MCF 10A (cell line): ENCODE results near the gene ACCS. TPM values are rescaled to one million over a fixed set of nuclear protein-coding genes. Genes with fewer than 3 reads are reported as not detected.

ENCODE experiments used
- BruUV-seq: library from RNA; stranded (reverse); fragments of 400-500 nt; replicated peaks from 2 replicates; lab custom pipeline; 2021; lab: Mats Ljungman, UMichigan
- CTCF ChIA-PET: fragments of 300-600 bp; sonication (Branson Sonifier 250); formaldehyde crosslinking; extraction: SDS; loops from one replicate; lab custom pipeline; 2021; ENCODE audit warnings: antibody characterized with exemption, inconsistent platforms; lab: Yijun Ruan, JAX
- POLR2A ChIA-PET: fragments of 300-600, 350-650 bp; sonication (Branson Sonifier 250); formaldehyde crosslinking; extraction: SDS; loops from one replicate; lab custom pipeline; 2020; ENCODE audit warnings: antibody characterized with exemption, inconsistent platforms; lab: Yijun Ruan, JAX
- DNase-seq: peaks from one replicate; pipeline ENCODE4 v3.0.0-alpha.2; 2018; ENCODE audit not compliant: unreplicated experiment
- H3K27ac Mint-ChIP-seq: one replicate; pipeline ENCODE4 v1.8.0; 2022; ENCODE audit warnings: mild to moderate bottlenecking, low read depth, mixed read lengths; ENCODE audit not compliant: unreplicated experiment
- H3K27me3 Mint-ChIP-seq: one replicate; pipeline ENCODE4 v1.8.0; 2022; ENCODE audit warnings: mixed read lengths; ENCODE audit not compliant: insufficient read depth, unreplicated experiment
- H3K36me3 Mint-ChIP-seq: one replicate; pipeline ENCODE4 v1.8.0; 2022; ENCODE audit warnings: mild to moderate bottlenecking, moderate library complexity, mixed read lengths; ENCODE audit not compliant: insufficient read depth, unreplicated experiment
- H3K4me1 Mint-ChIP-seq: one replicate; pipeline ENCODE4 v1.8.0; 2022; ENCODE audit warnings: mixed read lengths; ENCODE audit not compliant: insufficient read depth, unreplicated experiment
- H3K4me3 Mint-ChIP-seq: one replicate; pipeline ENCODE4 v1.8.0; 2022; ENCODE audit warnings: mild to moderate bottlenecking, moderate library complexity, mixed read lengths; ENCODE audit not compliant: unreplicated experiment
- H3K9me3 Mint-ChIP-seq: one replicate; pipeline ENCODE4 v1.8.0; 2022; ENCODE audit warnings: mixed read lengths; ENCODE audit not compliant: unreplicated experiment
- intact Hi-C: fragments of 100-400 bp; cut with micrococcal nuclease; formaldehyde crosslinking; loops from 2 replicates; pipeline ENCODE4 v1.14.1; 2022
- total RNA-seq: library from RNA; stranded (reverse); gene quantifications from 2 replicates; pipeline ENCODE4 v1.2.3, GENCODE V29; 2022
- TF ChIP-seq, protein P1 (sequence below): fragments of 200-600 bp; IDR thresholded peaks from one replicate; pipeline ENCODE4 v1.8.0; 2022; ENCODE audit warnings: antibody characterized with exemption, mild to moderate bottlenecking; ENCODE audit not compliant: unreplicated experiment

The ACCS gene
- total RNA-seq, 1 experiment from 2014 or later = 7.9 TPM

- H3K4me3 Mint-ChIP-seq = no peak overlapping the region
- H3K27ac Mint-ChIP-seq = no peak overlapping the region
- DNase-seq = no peak
- ChIA-PET CTCF (interaction anchor here (1.0 to 1.5 kb wide), 3 partner anchors 10 to 28 kb away, joined by 3 to 4 read pairs (median 3); partner anchors contain the start of gene EXT2), POLR2A (interaction anchor here (1.6 kb wide), 1 partner anchor 17 kb away, joined by 3 read pairs; no protein-coding TSS in a partner anchor)
- peaks cover 44% of the 10 kb centered on the region for H3K36me3 Mint-ChIP-seq
- H3K9me3 Mint-ChIP-seq = no peaks in the 10 kb centered on the region
- peaks cover 6% of the 10 kb centered on the region for H3K4me1 Mint-ChIP-seq
- TF ChIP-seq, protein P1, sequence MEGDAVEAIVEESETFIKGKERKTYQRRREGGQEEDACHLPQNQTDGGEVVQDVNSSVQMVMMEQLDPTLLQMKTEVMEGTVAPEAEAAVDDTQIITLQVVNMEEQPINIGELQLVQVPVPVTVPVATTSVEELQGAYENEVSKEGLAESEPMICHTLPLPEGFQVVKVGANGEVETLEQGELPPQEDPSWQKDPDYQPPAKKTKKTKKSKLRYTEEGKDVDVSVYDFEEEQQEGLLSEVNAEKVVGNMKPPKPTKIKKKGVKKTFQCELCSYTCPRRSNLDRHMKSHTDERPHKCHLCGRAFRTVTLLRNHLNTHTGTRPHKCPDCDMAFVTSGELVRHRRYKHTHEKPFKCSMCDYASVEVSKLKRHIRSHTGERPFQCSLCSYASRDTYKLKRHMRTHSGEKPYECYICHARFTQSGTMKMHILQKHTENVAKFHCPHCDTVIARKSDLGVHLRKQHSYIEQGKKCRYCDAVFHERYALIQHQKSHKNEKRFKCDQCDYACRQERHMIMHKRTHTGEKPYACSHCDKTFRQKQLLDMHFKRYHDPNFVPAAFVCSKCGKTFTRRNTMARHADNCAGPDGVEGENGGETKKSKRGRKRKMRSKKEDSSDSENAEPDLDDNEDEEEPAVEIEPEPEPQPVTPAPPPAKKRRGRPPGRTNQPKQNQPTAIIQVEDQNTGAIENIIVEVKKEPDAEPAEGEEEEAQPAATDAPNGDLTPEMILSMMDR = no peak
- H3K27me3 Mint-ChIP-seq = no peaks in the 10 kb centered on the region
- intact Hi-C loops = no loop called here
- no TSS peak for BruUV-seq
Observed at GRCh38 chr11:44116234-44116830, 50.3 kb downstream of the ACCS start.

DNA sequence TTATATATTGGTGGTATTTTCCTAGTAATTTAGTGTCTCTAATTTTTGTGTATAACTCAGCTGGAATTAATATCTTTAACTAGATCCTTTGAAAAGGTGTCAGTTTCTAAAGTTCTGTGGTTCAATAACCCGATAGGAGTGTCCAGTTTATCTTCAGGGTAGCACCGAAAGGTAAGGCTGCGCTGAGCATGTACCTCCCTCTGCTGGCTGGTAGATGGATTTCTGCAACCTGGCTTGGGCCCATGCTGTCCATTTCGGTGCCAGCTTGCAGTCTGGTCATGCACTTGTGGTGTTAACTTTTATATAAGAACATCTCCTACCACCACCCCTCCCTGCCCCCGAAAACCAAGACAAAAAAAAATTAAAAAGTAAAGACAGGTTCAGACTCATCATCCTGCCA, 54.1 kb downstream of the ACCS start:
- DNase-seq = peak; percentile 11
- H3K4me3 Mint-ChIP-seq = no peak overlapping the region
- CTCF ChIA-PET = interaction anchor here (0.6 to 2.2 kb wide), 14 partner anchors 10 to 408 kb away, joined by 3 to 13 read pairs (median 4); partner anchors contain the start of gene EXT2
- no peaks in the 10 kb centered on the region for H3K27me3 Mint-ChIP-seq
- TF ChIP-seq, protein P1 = peak; percentile 27
- peaks cover 31% of the 10 kb centered on the region for H3K36me3 Mint-ChIP-seq
- intact Hi-C loops = no loop called here
- no peak overlapping the region for H3K27ac Mint-ChIP-seq
- no TSS peak for BruUV-seq
- POLR2A ChIA-PET = no interaction called here
- no peaks in the 10 kb centered on the region for H3K4me1 Mint-ChIP-seq
- H3K9me3 Mint-ChIP-seq = no peaks in the 10 kb centered on the region

GRCh38 chr11:44125598-44125997, 59.5 kb downstream of the ACCS start:
- H3K9me3 Mint-ChIP-seq = no peaks in the 10 kb centered on the region

GRCh38 chr11:44126304-44126703, 60.2 kb downstream of the ACCS start:
- BruUV-seq = no TSS peak
- ChIA-PET POLR2A (interaction anchor here (0.7 kb wide), 1 partner anchor 295 kb away, joined by 3 read pairs; no protein-coding TSS in a partner anchor), CTCF (interaction anchor here (0.9 to 2.3 kb wide), 4 partner anchors 9 to 22 kb away, joined by 3 to 8 read pairs (median 4); no protein-coding TSS in a partner anchor)
- Mint-ChIP-seq H3K36me3 (peaks cover 33% of the 10 kb centered on the region), H3K4me1 (no peaks in the 10 kb centered on the region), H3K27me3 (no peaks in the 10 kb centered on the region), H3K27ac (no peak overlapping the region), H3K9me3 (no peaks in the 10 kb centered on the region), H3K4me3 (no peak overlapping the region)
- TF ChIP-seq, protein P1 = no peak
- DNase-seq = no peak
- intact Hi-C loops = no loop called here

More at GRCh38 chr11:44125598-44125997, 59.5 kb downstream of the ACCS start:
- Mint-ChIP-seq H3K4me3 (no peak overlapping the region), H3K27me3 (no peaks in the 10 kb centered on the region), H3K36me3 (peaks cover 33% of the 10 kb centered on the region), H3K27ac (no peak overlapping the region), H3K4me1 (no peaks in the 10 kb centered on the region)
- DNase-seq = no peak
- TF ChIP-seq, protein P1 = no peak
- POLR2A ChIA-PET = interaction anchor here (0.7 kb wide), 1 partner anchor 294 kb away, joined by 3 read pairs; no protein-coding TSS in a partner anchor
- CTCF ChIA-PET = interaction anchor here (0.7 to 2.3 kb wide), 4 partner anchors 10 to 128 kb away, joined by 3 to 8 read pairs (median 4); no protein-coding TSS in a partner anchor
- intact Hi-C loops = no loop called here
- BruUV-seq = no TSS peak
